Measurements from ENCODE around the gene DPEP3. TPM values are rescaled to one million over a fixed set of nuclear protein-coding genes. Genes with fewer than 3 reads are reported as not detected.

The DPEP3 gene
- total RNA-seq, 1 donor from 2014 or later = not detected

DNA sequence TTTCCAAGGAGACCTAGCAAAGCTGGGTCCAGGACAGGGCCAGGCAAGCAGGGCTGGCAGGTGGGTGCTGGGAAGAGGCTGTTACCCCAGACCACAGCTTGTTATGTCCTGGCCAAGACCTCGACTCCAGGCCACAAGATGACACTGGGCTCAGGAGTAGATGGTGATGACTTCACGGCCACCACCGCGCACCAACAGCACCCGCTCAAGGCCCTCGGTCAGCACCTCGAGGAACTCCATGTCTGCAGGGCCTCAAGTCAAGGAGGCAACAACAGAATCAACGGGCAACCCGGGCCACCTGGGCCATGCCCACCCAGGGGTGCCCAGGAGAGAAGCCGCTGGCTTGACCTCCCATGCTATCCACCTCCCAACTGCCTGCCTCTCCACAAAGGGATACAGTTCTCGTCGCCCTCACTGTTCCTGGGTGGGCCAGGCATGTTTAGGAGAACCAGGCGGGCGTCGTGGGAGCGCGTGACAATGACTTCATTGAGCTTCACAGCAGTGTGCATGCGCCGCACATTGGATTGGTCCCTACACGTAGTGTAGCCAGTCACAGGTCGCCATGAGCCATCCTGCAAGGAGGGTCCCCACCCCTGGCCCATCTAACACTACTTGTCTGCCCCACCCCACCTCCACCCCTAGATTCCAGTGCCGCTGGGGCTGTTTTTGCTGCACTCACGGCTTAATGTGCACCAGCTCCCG lies 35.5 kb downstream of the DPEP3 start:
- Mint-ChIP-seq H3K36me3 (ENCODE audit: unreplicated experiment) (no peaks in the 10 kb centered on the region), H3K9me3 (ENCODE audit: unreplicated experiment) (no peaks in the 10 kb centered on the region), H3K4me1 (ENCODE audit: low read depth, unreplicated experiment) (no peaks in the 10 kb centered on the region), H3K4me3 (ENCODE audit: unreplicated experiment) (no peak overlapping the region), H3K27ac (ENCODE audit: unreplicated experiment) (no peak overlapping the region), H3K27me3 (ENCODE audit: unreplicated experiment) (peaks cover 6% of the 10 kb centered on the region)
- TF ChIP-seq, protein P1, sequence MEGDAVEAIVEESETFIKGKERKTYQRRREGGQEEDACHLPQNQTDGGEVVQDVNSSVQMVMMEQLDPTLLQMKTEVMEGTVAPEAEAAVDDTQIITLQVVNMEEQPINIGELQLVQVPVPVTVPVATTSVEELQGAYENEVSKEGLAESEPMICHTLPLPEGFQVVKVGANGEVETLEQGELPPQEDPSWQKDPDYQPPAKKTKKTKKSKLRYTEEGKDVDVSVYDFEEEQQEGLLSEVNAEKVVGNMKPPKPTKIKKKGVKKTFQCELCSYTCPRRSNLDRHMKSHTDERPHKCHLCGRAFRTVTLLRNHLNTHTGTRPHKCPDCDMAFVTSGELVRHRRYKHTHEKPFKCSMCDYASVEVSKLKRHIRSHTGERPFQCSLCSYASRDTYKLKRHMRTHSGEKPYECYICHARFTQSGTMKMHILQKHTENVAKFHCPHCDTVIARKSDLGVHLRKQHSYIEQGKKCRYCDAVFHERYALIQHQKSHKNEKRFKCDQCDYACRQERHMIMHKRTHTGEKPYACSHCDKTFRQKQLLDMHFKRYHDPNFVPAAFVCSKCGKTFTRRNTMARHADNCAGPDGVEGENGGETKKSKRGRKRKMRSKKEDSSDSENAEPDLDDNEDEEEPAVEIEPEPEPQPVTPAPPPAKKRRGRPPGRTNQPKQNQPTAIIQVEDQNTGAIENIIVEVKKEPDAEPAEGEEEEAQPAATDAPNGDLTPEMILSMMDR (IDR thresholded peaks at IDR 0.05; ENCODE audit: partially characterized antibody, unreplicated experiment) = no peak
- no peak for DNase-seq

DNA sequence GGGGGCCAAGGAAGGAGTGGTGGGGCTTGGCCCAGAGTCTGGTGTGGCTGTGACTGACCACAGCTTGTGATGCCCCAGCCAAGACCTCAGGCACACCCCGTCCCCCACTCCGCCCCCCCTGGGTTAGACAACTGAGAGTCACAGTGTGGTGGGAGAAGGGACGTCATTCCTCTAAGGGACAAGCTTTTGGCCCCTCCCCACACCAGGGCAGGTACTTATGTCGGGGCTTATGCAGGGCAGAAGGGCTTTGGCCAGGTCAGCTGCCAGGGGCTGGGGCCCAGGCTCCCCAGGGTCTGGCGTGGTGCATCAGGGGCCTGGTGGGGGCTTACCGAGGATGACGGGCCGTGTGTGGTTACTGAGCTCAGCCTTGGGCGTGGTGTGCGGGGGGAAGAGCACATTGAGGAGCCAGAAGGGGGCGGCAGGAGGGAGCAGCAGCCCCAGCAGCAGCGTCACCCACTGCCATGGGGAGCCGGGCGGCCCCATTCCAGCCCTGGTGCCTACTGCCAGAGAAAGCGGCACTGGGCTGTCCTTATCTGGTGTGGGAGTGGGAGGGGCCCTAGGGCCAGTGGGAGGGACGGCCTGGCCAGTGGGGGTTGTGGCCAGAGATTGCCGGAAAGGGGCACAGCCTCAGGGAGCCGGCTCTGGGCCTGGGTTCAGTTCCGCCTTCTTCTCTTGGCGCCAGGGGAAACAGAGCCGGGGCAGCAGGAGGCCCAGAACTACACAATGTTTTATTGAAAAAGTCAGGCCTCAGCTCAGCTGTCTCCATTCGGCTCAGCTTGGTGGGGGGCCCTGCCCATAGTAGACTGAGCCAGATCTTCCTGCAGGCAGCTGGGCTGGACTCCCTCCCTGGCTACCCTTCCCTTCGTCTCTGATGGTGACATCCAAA lies 36.4 kb downstream of the DPEP3 start, which contains the start of gene LCAT:
TSS of gene LCAT (minus strand) at position 502 of the 886 bp plus-strand sequence. CDS start at position 483, 19 bp downstream.
- no peak for DNase-seq
- no peak within 1 kb of the TSS for H3K4me3 Mint-ChIP-seq (ENCODE audit: unreplicated experiment)
- H3K9me3 Mint-ChIP-seq (ENCODE audit: unreplicated experiment) = no peaks in the 10 kb centered on the region
- peaks cover 6% of the 10 kb centered on the region for H3K27me3 Mint-ChIP-seq (ENCODE audit: unreplicated experiment)
- no peak within 1 kb of the TSS for H3K27ac Mint-ChIP-seq (ENCODE audit: unreplicated experiment)
- TF ChIP-seq, protein P1 (IDR thresholded peaks at IDR 0.05; ENCODE audit: partially characterized antibody, unreplicated experiment) = no peak
- no peaks in the 10 kb centered on the region for H3K36me3 Mint-ChIP-seq (ENCODE audit: unreplicated experiment)
- H3K4me1 Mint-ChIP-seq (ENCODE audit: low read depth, unreplicated experiment) = no peaks in the 10 kb centered on the region

DNA sequence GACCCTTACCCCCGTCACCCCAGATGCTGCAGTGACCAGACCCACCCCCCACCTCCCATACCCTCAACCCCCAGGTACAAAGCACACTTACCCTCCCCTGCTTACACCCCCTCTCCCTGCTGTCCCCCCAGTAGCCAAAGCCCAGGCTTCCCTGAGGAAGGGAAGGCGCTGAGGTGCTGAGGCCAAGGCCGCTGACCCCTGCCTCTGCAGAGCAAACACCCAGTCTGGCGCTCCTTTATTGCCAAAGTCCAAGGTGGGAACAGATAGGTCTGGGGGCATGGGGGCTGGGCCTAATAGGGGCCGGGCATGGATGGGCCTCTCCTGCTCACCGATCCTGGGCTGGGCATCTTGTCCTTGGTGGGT lies 37.1 kb downstream of the DPEP3 start:
- TF ChIP-seq, protein P1 (IDR thresholded peaks at IDR 0.05; ENCODE audit: partially characterized antibody, unreplicated experiment) = no peak

DNA sequence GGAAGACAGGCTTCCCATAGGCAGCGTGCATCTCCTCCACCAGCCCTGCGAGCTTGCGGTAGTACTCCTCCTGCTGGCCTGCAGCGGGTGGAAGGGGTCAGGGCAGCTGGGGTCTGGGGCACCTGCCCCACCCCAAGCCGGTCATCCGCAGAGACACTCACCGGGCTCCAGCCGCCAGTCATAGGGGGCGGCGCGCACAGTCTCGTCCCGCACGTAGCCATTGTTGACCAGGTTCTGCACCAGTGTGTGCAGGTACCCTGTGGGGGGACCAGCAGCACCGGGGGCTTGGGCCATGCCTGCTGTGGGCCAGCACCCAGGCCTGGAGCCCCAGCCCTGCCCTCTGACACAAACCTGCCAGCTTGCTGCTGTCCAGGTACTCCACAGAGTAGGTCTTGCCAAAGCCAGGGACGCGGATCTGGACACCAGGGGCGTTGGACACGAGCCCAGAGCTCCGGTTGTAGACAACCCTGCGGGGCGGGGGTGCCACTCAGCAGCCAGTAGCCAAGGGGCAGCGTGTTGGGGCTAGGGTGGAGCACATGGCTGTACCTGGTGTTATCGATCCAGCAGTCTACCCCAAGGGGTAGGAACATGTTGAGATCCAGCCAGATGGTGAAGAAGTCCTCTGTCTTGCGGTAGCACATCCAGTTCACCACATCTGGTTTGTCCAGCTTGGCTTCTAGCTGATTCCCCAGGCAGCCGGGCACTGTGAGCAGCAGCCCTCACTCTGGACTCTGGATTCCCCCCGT lies 37.6 kb downstream of the DPEP3 start:
- DNase-seq = no peak
- no peaks in the 10 kb centered on the region for H3K9me3 Mint-ChIP-seq (ENCODE audit: unreplicated experiment)
- no peaks in the 10 kb centered on the region for H3K4me1 Mint-ChIP-seq (ENCODE audit: low read depth, unreplicated experiment)
- H3K27me3 Mint-ChIP-seq (ENCODE audit: unreplicated experiment) = peaks cover 2% of the 10 kb centered on the region
- no peak overlapping the region for H3K27ac Mint-ChIP-seq (ENCODE audit: unreplicated experiment)
- H3K4me3 Mint-ChIP-seq (ENCODE audit: unreplicated experiment) = no peak overlapping the region
- TF ChIP-seq, protein P1 (IDR thresholded peaks at IDR 0.05; ENCODE audit: partially characterized antibody, unreplicated experiment) = no peak
- no peaks in the 10 kb centered on the region for H3K36me3 Mint-ChIP-seq (ENCODE audit: unreplicated experiment)

More for the DNA sequence above, 37.1 kb downstream of the DPEP3 start:
- Mint-ChIP-seq H3K27me3 (ENCODE audit: unreplicated experiment) (peaks cover 5% of the 10 kb centered on the region), H3K27ac (ENCODE audit: unreplicated experiment) (no peak overlapping the region), H3K9me3 (ENCODE audit: unreplicated experiment) (no peaks in the 10 kb centered on the region), H3K4me1 (ENCODE audit: low read depth, unreplicated experiment) (no peaks in the 10 kb centered on the region), H3K4me3 (ENCODE audit: unreplicated experiment) (no peak overlapping the region), H3K36me3 (ENCODE audit: unreplicated experiment) (no peaks in the 10 kb centered on the region)
- no peak for DNase-seq

Data from glutamatergic neuron (in vitro differentiated cells).